HCT116 (cell line): ENCODE data around the gene SETX. TPM values are rescaled to one million over a fixed set of nuclear protein-coding genes. Genes with fewer than 3 reads are reported as not detected.

Source experiments
- ATAC-seq: fragments of 200-7000 bp; cut with Tn5 transposase; 2 replicates; pipeline ENCODE4 v1.9.1; 2020; ENCODE audit warnings: mild to moderate bottlenecking, moderate library complexity
- BruUV-seq: library from RNA; stranded (reverse); fragments of 400-500 nt; replicated peaks from 2 replicates; lab custom pipeline; 2021; lab: Mats Ljungman, UMichigan
- CTCF ChIA-PET: fragments of 300-600 bp; sonication (Branson Sonifier 250); formaldehyde crosslinking; loops from one replicate; lab custom pipeline; 2021; ENCODE audit warnings: antibody characterized with exemption; lab: Charles Lee
- POLR2A ChIA-PET: fragments of 300-600, 350-600 bp; sonication (Branson Sonifier 250); formaldehyde crosslinking; loops from one replicate; lab custom pipeline; 2021; ENCODE audit warnings: antibody characterized with exemption; lab: Charles Lee
- RAD21 ChIA-PET, 2 experiments: fragments of 300-600 bp; sonication (Branson Sonifier 250); formaldehyde crosslinking; loops; one replicate each; lab custom pipeline; 2023; ENCODE audit warnings: low total read pairs in 2 of 2; ENCODE audit not compliant: uncharacterized antibody in 2 of 2, unreplicated experiment in 2 of 2, low non-redundant PET in 1 of 2; lab: Charles Lee
- DNase-seq: peaks from one replicate; pipeline ENCODE4 v3.0.0-alpha.2; 2010; ENCODE audit warnings: low read depth, low spot score
- H2AFZ ChIP-seq: fragments of 200-600 bp; shearing (Covaris generic), sonication (generic); 2 replicates; pipeline ENCODE4 v1.6.1; 2017; ENCODE audit warnings: low read depth, mixed run types, mixed read lengths, antibody characterized with exemption, low read length; ENCODE audit not compliant: poor library complexity, severe bottlenecking
- H3K27ac ChIP-seq: 2 replicates; pipeline ENCODE4 v1.5.1; 2012; ENCODE audit warnings: low read depth, low read length
- H3K27me3 ChIP-seq: fragments of 200-600 bp; sonication (generic); 2 replicates; pipeline ENCODE4 v1.6.1; 2016; ENCODE audit warnings: mixed run types, low read length, mixed read lengths; ENCODE audit not compliant: insufficient read depth
- H3K36me3 ChIP-seq, 2 experiments: fragments of 200-500 bp in 1 of 2; fragments of 200-600 bp in 1 of 2; sonication (Bioruptor generic) in 1 of 2; sonication (generic) in 1 of 2; 2 replicates each; pipeline versions ENCODE4 v1.5.1 to v1.6.1; 2014 to 2016; ENCODE audit warnings: low read length in 2 of 2, inconsistent platforms in 1 of 2, mixed read lengths in 1 of 2, mixed run types in 1 of 2; ENCODE audit not compliant: insufficient read depth in 2 of 2, control insufficient read depth in 1 of 2
- H3K4me1 ChIP-seq, 2 experiments: fragments of 200-600 bp in 1 of 2; sonication (generic) in 1 of 2; 2 replicates each; pipeline versions ENCODE4 v1.5.1 to v1.6.1; 2012 to 2017; ENCODE audit warnings: low read length in 2 of 2, inconsistent platforms in 1 of 2, mild to moderate bottlenecking in 1 of 2, mixed read lengths in 1 of 2, mixed run types in 1 of 2, moderate library complexity in 1 of 2; ENCODE audit not compliant: insufficient read depth in 2 of 2, control insufficient read depth in 1 of 2
- H3K4me2 ChIP-seq: fragments of 200-600 bp; sonication (generic); 2 replicates; pipeline ENCODE4 v1.6.1; 2017; ENCODE audit warnings: mixed run types, low read length, mixed read lengths
- H3K4me3 ChIP-seq, 2 experiments: fragments of 200-600 bp in 1 of 2; sonication (generic) in 1 of 2; replicated peaks in 1 of 2; 2 replicates each; pipeline ENCODE4 v1.5.1; 2011 to 2016; ENCODE audit warnings: low read length in 2 of 2, control low read depth in 1 of 2, low read depth in 1 of 2, mild to moderate bottlenecking in 1 of 2, mixed read lengths in 1 of 2, mixed run types in 1 of 2
- H3K79me2 ChIP-seq: fragments of 200-600 bp; sonication (generic); 2 replicates; pipeline ENCODE4 v1.6.1; 2017; ENCODE audit warnings: mild to moderate bottlenecking, mixed run types, low read length, moderate library complexity, mixed read lengths; ENCODE audit not compliant: insufficient read depth
- H3K9ac ChIP-seq: fragments of 200-600 bp; sonication (generic); 2 replicates; pipeline ENCODE4 v1.6.1; 2016; ENCODE audit warnings: low read length, mixed read lengths
- H3K9me2 ChIP-seq: fragments of 200-600 bp; sonication (generic), shearing (Covaris generic); 2 replicates; pipeline ENCODE4 v1.6.1; 2017; ENCODE audit warnings: mixed run types, mild to moderate bottlenecking, moderate library complexity; ENCODE audit not compliant: insufficient read depth
- H3K9me3 ChIP-seq, 2 experiments: fragments of 200-500 bp in 1 of 2; fragments of 200-600 bp in 1 of 2; sonication (Bioruptor generic) in 1 of 2; sonication (generic) in 1 of 2; 2 replicates each; pipeline ENCODE4 v1.6.1; 2014 to 2017; ENCODE audit warnings: low read length in 2 of 2, mixed read lengths in 2 of 2, inconsistent platforms in 1 of 2, low read depth in 1 of 2, mild to moderate bottlenecking in 1 of 2, mixed run types in 1 of 2, moderate library complexity in 1 of 2; ENCODE audit not compliant: control insufficient read depth in 1 of 2, insufficient read depth in 1 of 2
- H4K20me1 ChIP-seq: fragments of 200-600 bp; sonication (generic), shearing (Covaris generic); 2 replicates; pipeline ENCODE4 v1.6.1; 2017; ENCODE audit warnings: mixed run types, mild to moderate bottlenecking, moderate library complexity; ENCODE audit not compliant: insufficient read depth
- CTCF ChIP-seq, 3 experiments: fragments of 200-600 bp in 1 of 3; sonication (generic) in 1 of 3; IDR thresholded peaks in 2 of 3; conservative IDR thresholded peaks in 1 of 3; 2 replicates each; pipeline ENCODE4 v1.5.1; 2012 to 2017; ENCODE audit warnings: low read depth in 2 of 3, low read length in 2 of 3, antibody characterized with exemption in 1 of 3, borderline replicate concordance in 1 of 3, control low read depth in 1 of 3, mild to moderate bottlenecking in 1 of 3, mixed read lengths in 1 of 3, mixed run types in 1 of 3, moderate library complexity in 1 of 3; ENCODE audit not compliant: insufficient read depth in 1 of 3
- SRF ChIP-seq: IDR thresholded peaks from 2 replicates; pipeline ENCODE4 v1.6.1; 2012; ENCODE audit warnings: low read depth
- intact Hi-C: fragments of 100-400 bp; cut with micrococcal nuclease; formaldehyde crosslinking; loops from 2 replicates; pipeline ENCODE4 v1.10.0; 2022
- total RNA-seq: library from RNA; stranded (reverse); gene quantifications from one replicate; pipeline ENCODE4 v1.2.1, GENCODE V29; 2021; ENCODE audit not compliant: unreplicated experiment

Gene SETX
- total RNA-seq, 1 experiment from 2014 or later: 38.5 TPM

GRCh38 chr9:132243156-132244074 lies 111.4 kb downstream of the SETX start:
- intact Hi-C loops: no loop called here

More at GRCh38 chr9:132243156-132244074, 111.4 kb downstream of the SETX start:
- no TSS peak for BruUV-seq
- no peak overlapping the region for H3K27ac ChIP-seq
- H3K27me3 ChIP-seq: no peaks in the 10 kb centered on the region
- no peak overlapping the region for H3K9ac ChIP-seq
- no peaks in the 10 kb centered on the region for H4K20me1 ChIP-seq
- no peak overlapping the region for H2AFZ ChIP-seq
- ATAC-seq: no peak
- ChIA-PET POLR2A (no interaction called here), CTCF (interaction anchor here (1.2 kb wide), 2 partner anchors 9 to 25 kb away, joined by 4 read pairs; no protein-coding TSS in a partner anchor), RAD21 (no interaction called here)
- H3K9me3 ChIP-seq: no peaks in the 10 kb centered on the region
- H3K79me2 ChIP-seq: no peaks in the 10 kb centered on the region
- no peaks in the 10 kb centered on the region for H3K9me2 ChIP-seq
- no peak for DNase-seq
- H3K4me2 ChIP-seq: peak overlapping the region; percentile 94; the same call in 1 of the 2 replicates
- H3K36me3 ChIP-seq: no peaks in the 10 kb centered on the region
- 0 out of 6 replicates have a peak, but pooled peaks of 2 of the 3 experiments have one; percentile 8 to 11 for TF ChIP-seq CTCF (IDR thresholded peaks at IDR 0.05 in 2 of 3, conservative IDR thresholded peaks at IDR 0.05 in 1 of 3; ENCODE audit: borderline replicate concordance in 1 of 3, insufficient read depth in 1 of 3, low read depth in 2 of 3, low read length in 2 of 3)
- no peak for TF ChIP-seq SRF
- peaks cover 7 to 24% of the 10 kb centered on the region in 2 experiments; a peak in 3 of 4 replicates for H3K4me1 ChIP-seq
- no peak overlapping the region for H3K4me3 ChIP-seq
